Heart left ventricle (tissue), 16 donors: Measurements from ENCODE around the gene CFAP97D2. TPM values are rescaled to one million over a fixed set of nuclear protein-coding genes. Genes with fewer than 3 reads are reported as not detected.

Experiments
- ATAC-seq, 4 donors: fragments of 200-7000 bp; cut with Tn5 transposase; one replicate each; pipeline ENCODE4 v1.9.1; 2020 to 2022; ENCODE audit warnings: moderate library complexity in 4 of 4, mild to moderate bottlenecking in 3 of 4, moderate number of reproducible peaks in 1 of 4
- DNase-seq, 5 donors: peaks; one replicate each; pipeline ENCODE4 v3.0.0-alpha.2; 2020
- H3K27ac ChIP-seq, 12 donors: fragments of 200-600 bp; sonication (generic) in 4 of 12; one replicate each; pipeline versions ENCODE4 v1.5.0 to v1.8.0; 2016 to 2022; ENCODE audit warnings: mild to moderate bottlenecking in 2 of 12
- H3K27me3 ChIP-seq, 9 donors: fragments of 200-600 bp; sonication (generic) in 2 of 9; one replicate each; pipeline versions ENCODE4 v1.5.1 to v1.8.0; 2016 to 2022; ENCODE audit warnings: mild to moderate bottlenecking in 3 of 9
- H3K36me3 ChIP-seq, 9 donors: fragments of 200-600 bp; sonication (generic) in 2 of 9; one replicate each; pipeline versions ENCODE4 v1.5.0 to v1.8.0; 2018 to 2022; ENCODE audit warnings: mild to moderate bottlenecking in 2 of 9
- H3K4me1 ChIP-seq, 12 donors: fragments of 200-600 bp; sonication (generic) in 4 of 12; one replicate each; pipeline versions ENCODE4 v1.5.0 to v1.8.0; 2016 to 2022; ENCODE audit warnings: mild to moderate bottlenecking in 3 of 12
- H3K4me3 ChIP-seq, 12 donors: fragments of 200-600 bp; sonication (generic) in 4 of 12; one replicate each; pipeline versions ENCODE4 v1.5.0 to v1.8.0; 2017 to 2022; ENCODE audit warnings: mild to moderate bottlenecking in 9 of 12, moderate library complexity in 4 of 12
- H3K9me3 ChIP-seq, 12 donors: fragments of 200-600 bp; sonication (generic) in 4 of 12; one replicate each; pipeline versions ENCODE4 v1.5.0 to v1.8.0; 2016 to 2022; ENCODE audit warnings: mild to moderate bottlenecking in 1 of 12
- CTCF ChIP-seq, 12 donors: fragments of 200-600 bp; sonication (generic) in 4 of 12; IDR thresholded peaks; one replicate each; pipeline versions ENCODE4 v1.5.0 to v1.8.0; 2018 to 2022; ENCODE audit warnings: antibody characterized with exemption in 12 of 12, mild to moderate bottlenecking in 5 of 12
- POLR2A ChIP-seq, 2 donors: fragments of 450-650 bp; IDR thresholded peaks; one replicate each; pipeline ENCODE4 v1.6.1; 2017; ENCODE audit warnings: antibody characterized with exemption in 2 of 2, mild to moderate bottlenecking in 2 of 2, moderate library complexity in 2 of 2
- WGBS, 4 donors: extraction: QIAGEN DNeasy Blood & Tissue Kit in 2 of 4; methylation state at CpG; one replicate each; pipeline versions ENCODE4 v1.1.5 to v1.1.7; 2013 to 2018; 5-methylcytosine and 5-hydroxymethylcytosine counted together
- intact Hi-C, 10 donors: fragments of 100-400 bp; cut with DNase I; formaldehyde crosslinking; loops; one replicate each; pipeline versions ENCODE4 v1.11.1 to v1.14.2; 2022
- polyA plus RNA-seq, 2 donors: library from polyadenylated mRNA; stranded (reverse); fragments of 200-250 nt; gene quantifications; one replicate each; pipeline ENCODE4 v1.2.3, GENCODE V29; 2013
- total RNA-seq, 9 donors: library from RNA; depleted of rRNA in 2 of 9; stranded (reverse); fragments of >200 nt in 2 of 9; fragmentation: NEBNext Ultra II Directional in 3 of 9; extraction: Animal tissue kit (Norgen Biotek cat#: 25700) in 3 of 9; gene quantifications; one replicate each; pipeline versions ENCODE4 v1.1.0 to v1.2.4, GENCODE V29; 2016 to 2023
- donor health status: ischemic (EF 13 %, LVEDD 7.1; RV severe dilation, severe dysfunction).
- donor health status: healthy with polysubstance abuse.
- donor health status: DM: no; HTN: yes; CAD: no.
- donor health status: DM: no; HTN: no; CAD: no.
- donor health status: ischemic (EF 25% LVEDD 6.9; RV normal size, moderate dysfunction).
- donor health status: ischemic (EF 25% LVEDD 5.7; RV mildly dilated, moderate dysfunction).
- donor health status: healthy.
- donor health status: DM: yes; HTN: yes; CAD: no.
- donor health status: ischemic (EF 35%, LVEDD 5.7; RV mildly dilated, moderate dysfunction).
- donor health status: nonischemic (EF 11% LVEDD 7.7; RV severe dilation, severe dysfunction).
- donor health status: DM: yes; HTN: yes; CAD: no.
- donor health status: PGD.
- donor health status: ischemic (EF 29% LVEDD 5.4; RV normal size, mild dysfunction).
- donor health status: nonischemic (EF 23%, LVEDD 6.1; RV moderate dilation, normal function).

Gene CFAP97D2
- total and polyA plus RNA-seq, 11 donors, result not detected

GRCh38 chr13:114167426-114167825 is 11.6 kb upstream of the CFAP97D2 start:
- peak in 2 of 4 donors; percentile 40 to 58 for ATAC-seq
- H3K9me3 ChIP-seq, result peaks cover 0 to 8% (median 2%) of the 10 kb centered on the region in 12 donors
- TF ChIP-seq CTCF (IDR thresholded peaks at IDR 0.05), result no peak
- no peak for TF ChIP-seq POLR2A (IDR thresholded peaks at IDR 0.05)
- H3K4me3 ChIP-seq, result no peak overlapping the region
- 79 to 90% (median 84%) methylated on average over 5 of the region's 5 CpGs for WGBS, 4 donors
- intact Hi-C loops, result no loop called here
- H3K27ac ChIP-seq, result peak overlapping the region in 1 of 12 donors; percentile 40
- DNase-seq, result peak in 1 of 5 donors; percentile 56
- H3K36me3 ChIP-seq, result no peaks in the 10 kb centered on the region
- H3K4me1 ChIP-seq, result peaks cover 0 to 30% (median 6%) of the 10 kb centered on the region in 12 donors
- peaks cover 0 to 15% (median 0%) of the 10 kb centered on the region in 9 donors for H3K27me3 ChIP-seq

DNA sequence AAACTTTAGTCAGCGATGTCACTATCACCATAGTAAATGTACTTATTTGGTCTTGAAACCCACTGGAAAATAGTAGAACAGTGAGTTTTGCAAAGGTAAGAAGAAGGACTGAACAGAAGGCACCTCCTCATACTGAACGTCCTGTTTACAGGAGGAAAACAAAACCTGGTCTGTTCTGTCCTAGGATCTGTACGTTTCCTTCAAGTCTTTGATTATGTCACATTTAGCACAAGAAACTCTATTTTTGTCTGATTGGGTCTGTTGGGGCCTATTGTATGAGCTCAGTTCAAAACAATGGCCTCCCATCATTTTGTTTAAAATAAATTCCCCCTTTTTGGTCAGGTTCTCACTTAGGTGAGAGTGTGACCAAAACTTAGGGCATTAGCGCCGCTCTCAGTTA is 11.2 kb upstream of the CFAP97D2 start:
- intact Hi-C loops, result no loop called here
- Histone ChIP-seq H3K4me3 (no peak overlapping the region), H3K27ac (peak overlapping the region in 1 of 12 donors; percentile 40), H3K27me3 (peaks cover 0 to 10% (median 0%) of the 10 kb centered on the region in 9 donors), H3K9me3 (peaks cover 0 to 12% (median 7%) of the 10 kb centered on the region in 12 donors), H3K4me1 (peaks cover 0 to 25% (median 6%) of the 10 kb centered on the region in 12 donors), H3K36me3 (no peaks in the 10 kb centered on the region)
- TF ChIP-seq POLR2A (IDR thresholded peaks at IDR 0.05), result no peak
- no peak for TF ChIP-seq CTCF (IDR thresholded peaks at IDR 0.05)
- ATAC-seq, result no peak
- DNase-seq, result no peak
- 92 to 93% (median 93%) methylated on average over 5 of the region's 5 CpGs for WGBS, 4 donors

DNA sequence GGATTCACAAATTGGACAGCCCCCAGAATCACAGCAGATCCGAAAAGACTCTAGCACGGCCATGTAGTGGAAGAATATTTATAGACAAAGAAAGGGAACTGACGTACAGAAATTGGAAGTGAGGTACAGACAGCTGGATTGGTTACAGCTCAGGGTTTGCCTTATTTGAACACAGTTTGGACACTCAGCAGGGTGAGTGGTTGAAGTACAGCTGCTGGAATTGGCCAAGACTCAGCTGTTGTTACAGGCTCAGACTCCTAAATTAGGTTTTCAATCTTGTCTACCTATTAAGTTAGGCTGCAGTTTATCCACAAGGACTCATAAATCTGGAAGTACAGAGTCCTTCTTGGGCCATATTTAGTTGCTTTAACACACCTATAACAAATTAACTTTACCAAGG is 5.8 kb upstream of the CFAP97D2 start:
- no peak overlapping the region for H3K4me3 ChIP-seq
- 75 to 90% (median 90%) methylated on average over 3 of the region's 3 CpGs for WGBS, 4 donors
- H3K27me3 ChIP-seq, result no peaks in the 10 kb centered on the region
- H3K27ac ChIP-seq, result no peak overlapping the region
- peaks cover 0 to 26% (median 12%) of the 10 kb centered on the region in 12 donors for H3K9me3 ChIP-seq
- TF ChIP-seq CTCF (IDR thresholded peaks at IDR 0.05), result no peak
- TF ChIP-seq POLR2A (IDR thresholded peaks at IDR 0.05), result no peak
- H3K4me1 ChIP-seq, result no peaks in the 10 kb centered on the region
- DNase-seq, result no peak
- intact Hi-C loops, result no loop called here
- ATAC-seq, result no peak
- H3K36me3 ChIP-seq, result no peaks in the 10 kb centered on the region

GRCh38 chr13:114173745-114174144 is 5.3 kb upstream of the CFAP97D2 start:
- H3K27me3 ChIP-seq, result no peaks in the 10 kb centered on the region
- H3K27ac ChIP-seq, result no peak overlapping the region
- H3K9me3 ChIP-seq, result peaks cover 0 to 26% (median 12%) of the 10 kb centered on the region in 12 donors
- intact Hi-C loops, result no loop called here
- no peaks in the 10 kb centered on the region for H3K36me3 ChIP-seq
- no peaks in the 10 kb centered on the region for H3K4me1 ChIP-seq
- no peak for ATAC-seq
- WGBS, 4 donors, result 70 to 88% (median 80%) methylated on average over 1 of the region's 1 CpG
- no peak for DNase-seq
- TF ChIP-seq POLR2A (IDR thresholded peaks at IDR 0.05) (no peak), CTCF (IDR thresholded peaks at IDR 0.05) (no peak)
- H3K4me3 ChIP-seq, result no peak overlapping the region
